LNCaP clone FGC (cell line): ENCODE data around the gene CAPN11.
"Not testable (repeated sequence)": the region's sequence is repeated elsewhere in the genome, so short reads cannot be mapped to it uniquely, and the experiment has no call there.

Source experiments
- DNase-seq: peaks from one replicate; pipeline ENCODE4 v3.0.0-alpha.2; 2011; ENCODE audit warnings: low read depth
- H3K4me3 ChIP-seq: 2 replicates; pipeline ENCODE4 v1.5.1; 2011; ENCODE audit warnings: mild to moderate bottlenecking, low read depth, low read length, control low read depth
- TF ChIP-seq, protein P1 (sequence below): IDR thresholded peaks from 2 replicates; pipeline ENCODE4 v1.5.1; 2012; ENCODE audit warnings: mild to moderate bottlenecking; ENCODE audit not compliant: control insufficient read depth, insufficient read depth; ENCODE audit errors: extremely low read depth

Gene CAPN11

DNA sequence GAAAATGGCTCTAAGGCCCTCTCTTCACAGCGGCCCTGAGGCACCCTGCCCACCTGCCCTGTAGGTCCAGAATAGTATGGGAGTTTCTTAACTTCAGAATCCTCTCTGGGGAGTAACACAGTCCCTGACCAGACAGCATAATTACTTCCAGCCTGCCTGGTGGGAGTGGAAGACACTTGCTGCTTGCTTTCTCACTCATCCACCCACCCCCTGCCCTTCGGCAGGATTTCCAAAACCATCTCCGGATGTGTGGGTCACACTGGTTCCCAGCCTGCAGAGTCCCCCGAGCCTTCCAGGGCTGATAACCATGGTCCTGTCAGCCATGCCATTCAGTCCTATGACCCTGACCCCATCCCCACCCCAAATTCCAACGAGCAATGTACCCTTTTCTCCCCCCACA, 70.2 kb downstream of the CAPN11 start:
- H3K4me3 ChIP-seq, result no peak overlapping the region
- TF ChIP-seq, protein P1, sequence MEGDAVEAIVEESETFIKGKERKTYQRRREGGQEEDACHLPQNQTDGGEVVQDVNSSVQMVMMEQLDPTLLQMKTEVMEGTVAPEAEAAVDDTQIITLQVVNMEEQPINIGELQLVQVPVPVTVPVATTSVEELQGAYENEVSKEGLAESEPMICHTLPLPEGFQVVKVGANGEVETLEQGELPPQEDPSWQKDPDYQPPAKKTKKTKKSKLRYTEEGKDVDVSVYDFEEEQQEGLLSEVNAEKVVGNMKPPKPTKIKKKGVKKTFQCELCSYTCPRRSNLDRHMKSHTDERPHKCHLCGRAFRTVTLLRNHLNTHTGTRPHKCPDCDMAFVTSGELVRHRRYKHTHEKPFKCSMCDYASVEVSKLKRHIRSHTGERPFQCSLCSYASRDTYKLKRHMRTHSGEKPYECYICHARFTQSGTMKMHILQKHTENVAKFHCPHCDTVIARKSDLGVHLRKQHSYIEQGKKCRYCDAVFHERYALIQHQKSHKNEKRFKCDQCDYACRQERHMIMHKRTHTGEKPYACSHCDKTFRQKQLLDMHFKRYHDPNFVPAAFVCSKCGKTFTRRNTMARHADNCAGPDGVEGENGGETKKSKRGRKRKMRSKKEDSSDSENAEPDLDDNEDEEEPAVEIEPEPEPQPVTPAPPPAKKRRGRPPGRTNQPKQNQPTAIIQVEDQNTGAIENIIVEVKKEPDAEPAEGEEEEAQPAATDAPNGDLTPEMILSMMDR, result no peak
- DNase-seq, result no peak

- TF ChIP-seq, protein P1, result no peak
- no peak for DNase-seq
- H3K4me3 ChIP-seq, result no peak overlapping the region
Measured at GRCh38 chr6:44229376-44230033, 70.9 kb downstream of the CAPN11 start.

DNA sequence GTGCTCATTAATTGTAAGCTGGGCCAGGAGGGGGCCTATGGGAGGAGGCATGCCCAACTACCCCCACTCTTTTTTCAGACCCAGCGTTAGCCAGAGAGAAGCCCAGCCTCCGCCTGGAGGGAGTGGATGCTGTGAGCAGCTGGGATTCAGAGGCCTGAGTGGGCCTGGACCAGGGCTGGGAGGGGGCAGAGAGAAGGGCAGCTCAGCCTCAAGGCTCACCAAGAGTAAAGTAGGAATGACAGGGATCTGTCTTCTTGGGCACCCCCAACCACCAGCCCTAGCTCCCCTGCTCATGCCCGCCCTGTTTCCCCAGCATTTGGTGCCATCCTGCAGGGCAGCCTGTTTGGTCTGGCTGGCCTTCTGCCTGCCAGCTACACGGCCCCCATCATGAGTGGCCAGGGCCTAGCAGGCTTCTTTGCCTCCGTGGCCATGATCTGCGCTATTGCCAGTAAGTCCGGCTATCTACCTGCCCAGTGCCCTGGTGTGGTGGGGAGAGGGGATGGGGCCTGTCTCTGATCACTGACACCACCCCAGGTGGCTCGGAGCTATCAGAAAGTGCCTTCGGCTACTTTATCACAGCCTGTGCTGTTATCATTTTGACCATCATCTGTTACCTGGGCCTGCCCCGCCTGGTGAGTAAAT, 71.5 kb downstream of the CAPN11 start:
- no peak for DNase-seq
- TF ChIP-seq, protein P1, result no peak
- H3K4me3 ChIP-seq, result no peak overlapping the region

DNA sequence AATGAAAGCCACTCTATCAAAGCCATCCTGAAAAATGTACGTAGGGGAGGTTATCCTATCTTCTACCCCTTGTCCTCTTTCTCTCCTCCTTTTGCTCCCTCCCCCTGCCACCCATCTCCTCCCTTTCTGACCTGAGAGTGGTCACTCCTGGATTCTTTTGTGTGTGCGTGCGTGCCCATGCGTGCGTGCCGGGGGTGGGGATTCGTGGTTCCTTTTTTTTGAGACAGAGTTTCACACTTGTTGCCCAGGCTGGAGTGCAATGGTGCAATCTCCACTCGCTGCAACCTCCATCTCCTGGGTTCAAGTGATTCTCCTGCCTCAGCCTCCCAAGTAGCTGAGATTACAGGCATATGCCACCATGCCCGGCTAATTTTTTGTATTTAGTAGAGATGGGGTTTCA, 72.8 kb downstream of the CAPN11 start:
- not testable (repeated sequence) for H3K4me3 ChIP-seq, DNase-seq

GRCh38 chr6:44232676-44233566, 74.3 kb downstream of the CAPN11 start:
- DNase-seq, result no peak

GRCh38 chr6:44233567-44234100, 75.0 kb downstream of the CAPN11 start:
- no peak overlapping the region for H3K4me3 ChIP-seq
- TF ChIP-seq, protein P1, result no peak
- DNase-seq, result no peak

More at GRCh38 chr6:44232676-44233566, 74.3 kb downstream of the CAPN11 start:
- H3K4me3 ChIP-seq, result no peak overlapping the region
- TF ChIP-seq, protein P1, result no peak
